MG63 (cell line): ENCODE data around the gene HOXD13. TPM values are rescaled to one million over a fixed set of nuclear protein-coding genes. Genes with fewer than 3 reads are reported as not detected.

Source experiments
- DNase-seq: peaks from one replicate; pipeline ENCODE4 v3.0.0-alpha.2; 2020
- H3K27me3 ChIP-seq: fragments of 250-450 bp; sonication (Bioruptor Pico); 2 replicates; pipeline ENCODE4 v1.5.1; 2020; ENCODE audit warnings: mild to moderate bottlenecking, moderate library complexity
- H3K36me3 ChIP-seq: fragments of 250-450 bp; sonication (Bioruptor Pico); 2 replicates; pipeline ENCODE4 v1.5.1; 2020; ENCODE audit warnings: mild to moderate bottlenecking, moderate library complexity
- H3K4me3 ChIP-seq: fragments of 250-450 bp; sonication (Bioruptor Pico); 2 replicates; pipeline ENCODE4 v1.5.1; 2020; ENCODE audit warnings: mild to moderate bottlenecking, moderate library complexity
- H3K9me3 ChIP-seq: fragments of 250-450 bp; sonication (Bioruptor Pico); 2 replicates; pipeline ENCODE4 v1.5.1; 2020; ENCODE audit warnings: mild to moderate bottlenecking, moderate library complexity
- total RNA-seq: library from RNA; depleted of rRNA; stranded (reverse); fragments of >200 nt; shearing (Covaris generic); gene quantifications from 2 replicates; pipeline ENCODE4 v1.2.3, GENCODE V29; 2014; ENCODE audit warnings: low replicate concordance

HOXD13 gene
- total RNA-seq, 1 experiment from 2014 or later, result 5.4 TPM

DNA sequence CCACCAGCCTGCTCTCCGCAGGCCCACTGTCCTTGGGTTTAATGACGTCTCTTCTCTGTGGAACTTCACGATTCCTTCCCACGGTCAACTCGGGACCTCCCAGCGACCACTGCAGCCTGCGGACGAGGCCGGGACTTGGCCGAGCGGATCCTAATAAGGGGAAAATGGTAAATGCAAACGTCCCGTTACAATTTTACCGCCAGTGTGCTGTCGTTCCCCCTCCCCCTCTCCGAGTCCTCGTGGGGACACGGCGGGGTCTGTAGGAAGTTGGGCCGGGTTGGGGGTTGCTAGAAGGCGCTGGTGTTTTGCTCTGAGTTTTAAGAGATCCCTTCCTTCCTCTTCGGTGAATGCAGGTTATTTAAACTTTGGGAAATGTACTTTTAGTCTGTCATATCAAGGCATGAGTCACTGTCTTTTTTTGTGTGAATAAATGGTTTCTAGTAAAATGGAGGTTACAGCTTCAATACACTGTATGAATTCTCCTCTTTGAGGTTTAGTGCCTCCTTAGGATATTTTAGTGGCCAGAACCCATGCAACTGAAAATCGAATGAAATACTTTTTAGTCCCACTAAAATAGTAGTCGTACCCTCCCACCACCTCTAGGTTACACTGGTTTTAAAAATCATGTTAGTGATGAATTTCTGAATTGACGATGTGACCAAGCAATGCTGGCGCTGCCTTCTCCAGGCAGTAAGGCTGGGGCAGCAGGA, 16.8 kb downstream of the HOXD13 start:
- no peaks in the 10 kb centered on the region for H3K27me3 ChIP-seq
- peaks cover 20% of the 10 kb centered on the region for H3K36me3 ChIP-seq
- H3K9me3 ChIP-seq, result no peaks in the 10 kb centered on the region
- H3K4me3 ChIP-seq, result no peak overlapping the region
- DNase-seq, result no peak

DNA sequence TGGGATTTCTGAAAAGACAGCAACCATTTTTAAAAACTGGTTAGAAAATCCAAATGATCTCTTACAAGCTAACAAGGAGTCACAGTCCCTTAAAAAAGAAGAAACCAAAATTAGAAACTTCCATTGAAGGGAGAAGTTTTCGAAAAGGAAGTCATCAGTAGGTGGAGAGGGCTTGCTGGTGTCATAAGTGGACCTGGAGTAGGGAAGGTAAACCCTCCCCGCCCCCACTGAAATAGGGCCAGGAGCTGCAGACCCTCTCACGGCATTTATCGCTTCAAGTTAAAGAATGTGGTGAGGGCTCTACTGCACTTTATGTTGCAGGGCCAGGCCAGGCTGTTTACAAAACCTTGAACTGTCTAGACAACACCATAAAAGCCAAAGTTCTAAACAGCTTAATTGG, 17.4 kb downstream of the HOXD13 start:
- no peaks in the 10 kb centered on the region for H3K9me3 ChIP-seq
- peaks cover 20% of the 10 kb centered on the region for H3K36me3 ChIP-seq
- no peak overlapping the region for H3K4me3 ChIP-seq
- H3K27me3 ChIP-seq, result no peaks in the 10 kb centered on the region
- no peak for DNase-seq

DNA sequence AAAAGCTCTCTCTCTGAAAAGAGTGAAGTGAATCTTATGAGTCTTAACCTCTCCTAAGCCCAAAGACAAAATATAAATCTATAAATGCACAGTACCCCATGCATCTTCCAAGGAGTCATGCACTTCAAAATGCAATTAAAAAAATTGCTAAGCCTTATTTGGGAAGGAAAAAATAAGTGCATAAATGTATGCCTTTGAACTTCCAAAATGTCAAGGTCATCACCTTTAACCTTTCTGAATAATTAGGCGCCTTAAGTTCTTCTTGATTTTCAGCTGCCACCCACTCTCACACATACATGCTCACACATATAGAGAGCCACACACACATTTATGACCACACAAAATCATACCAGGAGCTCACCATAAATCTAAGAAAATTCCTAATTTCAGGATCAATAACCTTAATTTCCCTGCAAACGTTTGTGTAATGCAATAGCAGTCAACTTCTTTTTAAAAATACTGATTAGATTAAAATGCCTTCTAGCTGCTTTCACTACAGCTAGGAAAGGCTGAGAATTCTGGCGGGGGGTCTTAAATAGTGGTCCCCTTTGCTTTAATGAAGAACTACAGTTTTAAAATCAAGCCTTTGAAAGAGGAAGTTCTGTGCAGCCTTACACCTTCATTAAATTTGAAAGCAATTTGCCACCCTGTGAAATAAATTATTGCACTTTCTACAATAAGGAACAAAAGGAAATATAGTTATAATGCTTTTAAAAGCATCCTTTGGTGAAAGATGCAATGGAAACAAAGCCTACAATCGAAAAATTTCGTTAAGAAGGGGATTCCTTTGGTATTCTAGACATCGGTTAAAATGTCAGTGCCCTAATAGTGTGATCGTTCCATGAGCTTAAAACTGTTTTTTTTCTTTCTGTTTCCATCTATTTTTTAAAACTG, 18.1 kb downstream of the HOXD13 start:
- H3K4me3 ChIP-seq, result no peak overlapping the region
- DNase-seq, result no peak
- H3K9me3 ChIP-seq, result no peaks in the 10 kb centered on the region
- peaks cover 20% of the 10 kb centered on the region for H3K36me3 ChIP-seq
- no peaks in the 10 kb centered on the region for H3K27me3 ChIP-seq

DNA sequence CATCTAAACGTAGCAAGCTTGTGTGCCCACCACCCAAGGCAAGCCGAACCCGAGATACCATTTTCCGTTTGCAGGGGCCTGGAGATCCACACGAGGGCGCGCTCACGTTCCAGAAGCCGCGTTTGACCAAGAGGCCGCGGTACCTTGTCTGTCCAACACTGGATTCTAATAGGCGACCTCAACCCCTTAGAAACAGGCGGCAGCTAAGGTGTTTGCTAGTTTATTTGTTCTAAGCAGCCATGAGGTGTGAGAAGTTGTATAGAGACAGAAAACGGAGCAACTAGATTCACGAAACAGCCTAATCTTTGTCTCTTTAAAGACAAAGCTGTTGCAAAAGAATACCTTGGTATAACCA, 18.8 kb downstream of the HOXD13 start:
- Histone ChIP-seq H3K27me3 (no peaks in the 10 kb centered on the region), H3K9me3 (no peaks in the 10 kb centered on the region), H3K36me3 (peaks cover 20% of the 10 kb centered on the region), H3K4me3 (no peak overlapping the region)
- no peak for DNase-seq

DNA sequence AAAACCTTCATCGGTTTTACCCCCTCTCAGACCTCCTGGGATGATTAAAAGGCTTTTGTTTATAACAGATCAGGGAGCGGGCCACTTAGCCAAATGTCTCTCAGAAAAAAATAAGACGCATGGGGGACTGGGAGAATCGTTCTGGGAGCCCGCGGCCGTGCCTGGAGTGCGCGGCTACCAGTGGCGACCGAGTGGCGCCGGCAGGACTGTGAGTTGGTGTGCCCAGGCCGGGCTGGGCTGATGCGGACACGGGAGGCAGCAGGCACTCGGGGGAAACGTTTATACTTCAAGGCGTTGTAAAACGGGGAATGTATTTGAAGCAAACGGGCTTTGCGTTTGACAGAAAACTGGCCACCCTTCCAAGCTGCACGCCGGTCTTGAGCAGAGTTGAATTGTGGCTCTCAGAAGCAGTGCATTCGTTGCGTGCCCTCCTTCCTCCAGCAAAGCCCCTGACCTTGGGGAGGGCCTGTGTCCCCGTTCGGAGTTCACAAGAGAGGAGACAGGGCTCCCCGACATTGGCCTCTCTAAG, 19.4 kb downstream of the HOXD13 start:
- no peak overlapping the region for H3K4me3 ChIP-seq

DNA sequence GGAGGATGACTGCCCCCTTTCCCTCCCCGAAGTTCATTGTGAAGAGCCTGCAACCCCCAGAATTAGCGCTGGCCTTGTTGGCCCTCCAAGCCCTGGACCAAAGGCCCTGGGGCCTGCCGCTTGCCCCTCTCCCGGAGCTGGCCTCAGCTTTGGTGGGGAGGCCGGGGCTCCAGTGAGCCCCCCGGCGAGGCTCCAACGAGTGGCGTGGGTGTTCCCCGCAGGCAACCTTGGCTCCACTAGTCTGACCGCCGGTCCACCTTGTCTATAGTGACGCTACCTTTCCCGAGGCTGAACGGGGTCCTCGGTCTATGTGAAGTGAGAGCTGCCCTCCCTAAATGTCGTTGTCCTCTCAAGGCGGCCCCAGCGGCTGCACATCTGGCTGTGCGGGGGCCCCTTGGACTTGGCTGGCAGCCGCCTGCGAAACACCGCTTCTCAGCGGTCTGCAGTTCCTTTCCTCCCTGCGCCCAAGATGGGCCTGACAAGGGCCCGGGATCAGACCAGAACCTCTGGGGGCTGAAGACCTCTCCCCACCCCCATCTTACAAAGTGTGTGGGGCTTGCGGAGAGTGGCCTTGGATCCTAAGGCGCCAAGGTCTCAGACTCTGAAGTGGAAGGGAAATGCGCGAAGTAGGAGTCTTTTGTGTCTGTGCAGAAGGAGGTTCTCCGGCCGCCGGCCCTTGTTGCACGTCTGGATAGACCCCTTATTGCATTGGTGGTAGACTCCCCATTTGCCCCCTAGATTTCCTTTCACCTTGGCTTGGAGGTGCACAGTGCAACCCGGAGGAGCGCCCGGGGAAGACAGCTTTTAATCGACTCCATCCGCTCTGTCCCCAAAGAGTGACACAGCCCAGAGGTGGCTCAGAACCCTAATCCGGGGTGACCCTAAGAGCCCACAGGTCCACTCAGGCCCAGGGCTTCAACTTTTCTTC, 20.1 kb downstream of the HOXD13 start:
- DNase-seq, result no peak
- Histone ChIP-seq H3K4me3 (no peak overlapping the region), H3K27me3 (no peaks in the 10 kb centered on the region), H3K9me3 (no peaks in the 10 kb centered on the region), H3K36me3 (peaks cover 23% of the 10 kb centered on the region)

More for the DNA sequence above, 19.4 kb downstream of the HOXD13 start:
- Histone ChIP-seq H3K27me3 (no peaks in the 10 kb centered on the region), H3K9me3 (no peaks in the 10 kb centered on the region), H3K36me3 (peaks cover 23% of the 10 kb centered on the region)
- DNase-seq, result no peak

DNA sequence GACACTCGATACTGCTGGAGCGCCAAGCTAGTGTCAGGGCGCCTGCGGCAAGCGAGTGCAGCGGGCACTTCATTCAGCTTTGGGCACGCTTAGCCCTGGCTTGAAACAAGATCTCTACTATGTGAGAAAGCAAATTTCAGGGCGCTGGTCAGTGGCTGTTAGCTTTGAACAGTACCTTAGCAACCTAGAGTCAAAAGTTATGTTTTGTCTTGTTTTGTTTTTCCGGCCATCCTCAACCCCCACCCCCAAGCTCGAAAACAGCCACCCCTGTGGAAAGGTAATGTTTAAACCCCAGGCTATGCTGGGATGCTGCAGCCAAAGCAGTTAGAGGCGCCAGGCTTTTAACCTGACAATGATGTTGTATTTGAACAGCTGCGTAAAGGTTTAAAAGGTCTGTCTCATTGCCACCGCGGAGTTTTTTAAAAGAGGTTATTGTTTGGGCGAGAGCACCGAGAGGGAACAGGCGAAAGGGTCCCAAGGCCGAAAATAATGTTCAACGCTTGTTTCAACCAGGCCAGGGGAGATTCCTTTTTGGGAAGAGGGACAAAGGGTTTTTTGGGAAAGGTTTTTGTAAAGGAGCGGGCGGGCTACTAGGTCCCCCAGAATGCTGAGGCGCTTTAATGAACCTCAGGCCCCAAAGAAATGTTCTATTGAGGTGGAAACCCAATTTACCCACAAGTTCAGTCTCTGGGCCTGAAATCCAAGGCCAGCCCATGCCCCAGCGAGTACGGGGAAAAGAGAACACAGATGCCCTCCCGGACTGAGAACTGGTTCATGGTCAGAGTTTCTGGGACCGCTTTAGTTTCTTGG, 21.8 kb downstream of the HOXD13 start:
- Histone ChIP-seq H3K9me3 (no peaks in the 10 kb centered on the region), H3K27me3 (no peaks in the 10 kb centered on the region), H3K4me3 (no peak overlapping the region), H3K36me3 (peaks cover 18% of the 10 kb centered on the region)
- no peak for DNase-seq

DNA sequence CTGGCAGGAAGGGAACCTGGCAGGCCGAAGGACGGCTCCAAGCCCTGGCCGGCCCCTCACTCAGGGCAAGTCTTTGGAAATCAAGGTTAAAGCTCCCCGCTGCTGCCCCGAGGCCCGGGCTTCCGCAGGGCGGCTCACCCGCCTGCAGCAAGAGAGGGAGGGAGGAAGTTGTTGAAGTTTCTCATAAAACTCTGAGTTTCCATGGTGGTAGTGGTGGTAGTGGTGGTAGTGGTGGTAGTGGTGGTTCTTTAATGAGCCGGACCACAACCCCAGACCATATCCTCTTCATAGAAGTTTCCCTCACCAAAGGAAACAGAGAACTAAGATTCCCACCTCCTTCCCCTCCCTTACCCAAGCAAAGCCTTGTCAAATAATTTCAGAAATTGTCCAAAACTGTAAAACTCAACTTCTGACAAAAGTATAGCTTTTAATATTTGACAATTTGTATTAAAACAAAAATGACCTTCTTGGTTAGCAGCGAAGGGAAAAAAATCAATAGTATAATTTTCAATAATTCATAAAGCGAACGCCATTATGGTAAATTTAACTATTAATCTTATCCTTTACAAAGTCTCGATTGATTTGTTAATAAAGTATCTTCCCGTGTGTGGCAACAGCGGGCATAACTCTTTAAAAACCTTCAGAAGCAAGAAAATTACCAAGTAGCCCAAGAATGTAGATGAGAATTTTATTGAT, 22.6 kb downstream of the HOXD13 start:
- no peak for DNase-seq
- peaks cover 16% of the 10 kb centered on the region for H3K36me3 ChIP-seq
- H3K27me3 ChIP-seq, result no peaks in the 10 kb centered on the region
- no peak overlapping the region for H3K4me3 ChIP-seq
- no peaks in the 10 kb centered on the region for H3K9me3 ChIP-seq

DNA sequence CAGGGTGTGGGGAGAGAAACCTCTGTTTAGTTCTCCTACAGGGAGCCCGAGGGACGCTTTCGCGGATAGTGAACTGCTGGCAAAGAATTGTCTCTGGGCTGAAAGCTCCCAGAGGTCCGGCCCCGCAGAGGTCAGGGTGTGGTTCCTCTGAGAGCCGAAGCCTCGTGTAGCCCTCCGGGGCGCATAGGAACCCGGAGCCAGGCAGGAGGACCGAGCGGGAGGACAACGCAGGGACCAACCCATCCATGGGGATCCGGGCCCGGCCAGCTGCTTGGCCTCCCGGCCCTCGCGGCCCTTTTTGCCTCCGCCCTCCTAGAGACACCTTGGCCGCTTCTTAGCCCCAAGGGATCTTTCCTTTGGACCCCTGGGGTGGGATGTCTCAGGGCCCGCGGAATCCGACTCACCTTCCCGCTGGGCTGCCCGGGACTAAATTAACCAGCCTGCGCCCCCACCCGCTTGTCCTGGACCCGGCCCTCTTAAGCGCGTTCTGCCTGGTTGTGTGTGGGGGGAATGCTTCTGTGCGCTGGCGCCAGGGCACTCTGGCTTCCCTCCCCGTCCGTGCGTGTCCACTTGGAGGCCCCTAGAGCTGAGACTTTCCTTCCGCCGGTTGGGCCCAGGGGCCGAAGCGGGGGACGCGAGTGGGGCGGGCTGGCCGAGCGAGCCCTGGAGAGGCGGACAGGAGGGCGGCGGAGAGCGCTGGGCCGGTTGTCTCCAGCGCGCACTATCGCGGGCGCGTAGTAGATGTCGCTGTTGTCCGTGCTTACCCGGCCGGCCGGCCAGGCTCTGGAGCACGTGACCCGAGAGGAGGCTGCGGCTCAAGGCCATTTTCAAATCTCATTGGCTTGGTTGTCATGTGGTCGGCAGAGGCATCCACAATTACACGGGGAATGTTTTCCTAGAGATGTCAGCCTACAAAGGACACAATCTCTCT, 23.6 kb downstream of the HOXD13 start, which contains the start of gene HOXD10:
Gene HOXD10 (plus strand): TSS at position 896 of the 931 bp plus-strand sequence. CDS start 56 bp downstream, outside the sequence.
- no peak within 1 kb of the TSS for H3K4me3 ChIP-seq
- H3K36me3 ChIP-seq, result peaks cover 12% of the 10 kb centered on the region
- H3K27me3 ChIP-seq, result no peaks in the 10 kb centered on the region
- H3K9me3 ChIP-seq, result no peaks in the 10 kb centered on the region
- no peak for DNase-seq

DNA sequence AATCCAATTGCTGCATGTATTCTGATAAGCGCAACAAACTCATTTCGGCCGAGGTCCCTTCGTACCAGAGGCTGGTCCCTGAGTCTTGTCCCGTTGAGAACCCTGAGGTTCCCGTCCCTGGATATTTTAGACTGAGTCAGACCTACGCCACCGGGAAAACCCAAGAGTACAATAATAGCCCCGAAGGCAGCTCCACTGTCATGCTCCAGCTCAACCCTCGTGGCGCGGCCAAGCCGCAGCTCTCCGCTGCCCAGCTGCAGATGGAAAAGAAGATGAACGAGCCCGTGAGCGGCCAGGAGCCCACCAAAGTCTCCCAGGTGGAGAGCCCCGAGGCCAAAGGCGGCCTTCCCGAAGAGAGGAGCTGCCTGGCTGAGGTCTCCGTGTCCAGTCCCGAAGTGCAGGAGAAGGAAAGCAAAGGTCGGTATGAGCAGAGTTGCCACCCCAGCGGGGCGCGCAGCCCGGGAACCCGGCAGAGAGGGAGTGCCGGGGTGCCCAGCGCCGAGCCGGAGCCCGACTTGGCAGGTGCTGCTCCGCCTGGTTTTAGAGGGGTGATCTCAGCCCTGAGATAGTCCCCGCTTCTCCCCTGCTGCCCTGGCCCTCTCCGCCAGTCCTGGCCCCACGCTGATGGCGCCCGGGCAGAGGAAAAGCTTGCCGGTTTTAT, 24.8 kb downstream of the HOXD13 start:
- no peaks in the 10 kb centered on the region for H3K27me3 ChIP-seq

DNA sequence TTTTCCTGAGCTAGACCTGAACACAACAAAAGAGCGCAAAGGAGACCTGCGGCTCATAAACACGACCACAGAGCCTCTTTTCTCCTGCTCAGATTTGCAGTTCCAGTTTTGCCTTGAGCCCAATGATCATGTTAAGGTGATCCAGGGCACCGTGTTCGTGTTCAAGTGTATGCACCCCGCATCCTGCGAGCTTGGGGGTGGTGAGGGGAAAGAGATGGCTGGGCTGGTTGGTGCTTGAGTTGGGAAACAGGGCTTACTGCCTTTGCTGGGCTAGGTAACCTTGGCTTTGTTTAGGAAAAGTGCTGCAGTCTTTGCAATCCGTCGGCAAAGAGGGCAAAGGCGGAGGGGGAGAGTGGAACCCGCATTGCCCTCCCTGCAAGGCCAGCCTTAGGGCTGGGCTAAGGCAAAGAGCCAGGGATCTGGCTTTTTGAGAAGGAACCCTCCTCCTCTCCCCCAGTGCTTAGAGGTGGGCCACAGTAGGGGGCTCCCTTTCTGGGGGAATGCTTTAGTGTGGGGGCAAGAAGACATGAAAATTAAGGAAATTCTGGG, 25.4 kb downstream of the HOXD13 start:
- DNase-seq, result no peak
- Histone ChIP-seq H3K36me3 (peaks cover 3% of the 10 kb centered on the region; the same call in 1 of the 2 replicates), H3K9me3 (no peaks in the 10 kb centered on the region), H3K4me3 (no peak overlapping the region), H3K27me3 (no peaks in the 10 kb centered on the region)

More for the DNA sequence above, 24.8 kb downstream of the HOXD13 start:
- H3K4me3 ChIP-seq, result no peak overlapping the region
- H3K36me3 ChIP-seq, result peaks cover 4% of the 10 kb centered on the region
- no peak for DNase-seq
- no peaks in the 10 kb centered on the region for H3K9me3 ChIP-seq

DNA sequence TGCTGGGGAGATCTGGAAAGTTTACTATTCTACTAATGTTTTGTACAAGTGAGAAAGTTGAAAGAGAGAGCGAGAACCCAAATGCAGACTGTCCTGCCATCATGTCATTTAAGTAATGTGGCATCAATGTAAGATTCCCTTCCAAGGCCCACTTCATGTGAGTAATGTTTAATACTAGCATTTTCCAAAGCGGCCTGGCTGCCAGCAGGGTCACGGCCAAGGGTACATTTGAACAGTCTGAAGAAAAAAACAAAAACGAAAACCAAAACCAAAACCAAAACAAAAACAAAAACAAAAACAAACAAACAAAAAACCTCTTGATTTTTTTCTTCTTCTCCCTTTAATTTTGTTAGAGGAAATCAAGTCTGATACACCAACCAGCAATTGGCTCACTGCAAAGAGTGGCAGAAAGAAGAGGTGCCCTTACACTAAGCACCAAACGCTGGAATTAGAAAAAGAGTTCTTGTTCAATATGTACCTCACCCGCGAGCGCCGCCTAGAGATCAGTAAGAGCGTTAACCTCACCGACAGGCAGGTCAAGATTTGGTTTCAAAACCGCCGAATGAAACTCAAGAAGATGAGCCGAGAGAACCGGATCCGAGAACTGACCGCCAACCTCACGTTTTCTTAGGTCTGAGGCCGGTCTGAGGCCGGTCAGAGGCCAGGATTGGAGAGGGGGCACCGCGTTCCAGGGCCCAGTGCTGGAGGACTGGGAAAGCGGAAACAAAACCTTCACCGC, 26.2 kb downstream of the HOXD13 start:
- Histone ChIP-seq H3K4me3 (no peak overlapping the region), H3K36me3 (peaks cover 3% of the 10 kb centered on the region; the same call in 1 of the 2 replicates), H3K27me3 (no peaks in the 10 kb centered on the region), H3K9me3 (no peaks in the 10 kb centered on the region)
- DNase-seq, result no peak
